GM23248 (cell line): ENCODE measurements around the gene CNIH3. TPM values are rescaled to one million over a fixed set of nuclear protein-coding genes. Genes with fewer than 3 reads are reported as not detected.

ENCODE experiments used
- DNase-seq: peaks from one replicate; pipeline ENCODE4 v3.0.0-alpha.2; 2015
- H2AFZ ChIP-seq: fragments of 200-600 bp; sonication (generic); 2 replicates; pipeline ENCODE4 v1.6.1; 2016; ENCODE audit warnings: antibody characterized with exemption
- H3F3A ChIP-seq: fragments of 200-600 bp; sonication (generic); 2 replicates; pipeline ENCODE4 v1.6.1; 2016; ENCODE audit warnings: mild to moderate bottlenecking, antibody characterized with exemption, mixed run types; ENCODE audit not compliant: insufficient read depth
- H3K27ac ChIP-seq: fragments of 200-600 bp; sonication (generic); 2 replicates; pipeline ENCODE4 v1.5.1; 2016; ENCODE audit warnings: mild to moderate bottlenecking
- H3K27me3 ChIP-seq: fragments of 200-600 bp; sonication (generic); replicated peaks from 2 replicates; pipeline ENCODE4 v1.6.1; 2016; ENCODE audit warnings: mild to moderate bottlenecking; ENCODE audit not compliant: insufficient read depth
- H3K36me3 ChIP-seq: fragments of 200-600 bp; sonication (generic); 2 replicates; pipeline ENCODE4 v1.6.1; 2016; ENCODE audit warnings: low read depth, mild to moderate bottlenecking
- H3K4me1 ChIP-seq: fragments of 200-600 bp; sonication (generic); 2 replicates; pipeline ENCODE4 v1.6.1; 2016; ENCODE audit warnings: mild to moderate bottlenecking; ENCODE audit not compliant: insufficient read depth
- H3K4me2 ChIP-seq: fragments of 200-600 bp; sonication (generic); one replicate; pipeline ENCODE4 v1.6.1; 2016; ENCODE audit warnings: mild to moderate bottlenecking; ENCODE audit not compliant: unreplicated experiment
- H3K4me3 ChIP-seq: fragments of 200-600 bp; sonication (generic); 2 replicates; pipeline ENCODE4 v1.5.1; 2016; ENCODE audit warnings: mild to moderate bottlenecking
- H3K79me2 ChIP-seq: fragments of 200-600 bp; sonication (generic); 2 replicates; pipeline ENCODE4 v1.6.1; 2016; ENCODE audit warnings: mild to moderate bottlenecking; ENCODE audit not compliant: insufficient read depth
- H3K9ac ChIP-seq: fragments of 200-600 bp; sonication (generic); 2 replicates; pipeline ENCODE4 v1.6.1; 2016; ENCODE audit warnings: mild to moderate bottlenecking
- H3K9me2 ChIP-seq: fragments of 200-600 bp; sonication (generic); 2 replicates; pipeline ENCODE4 v1.6.1; 2016; ENCODE audit warnings: mixed run types, mild to moderate bottlenecking, moderate library complexity; ENCODE audit not compliant: insufficient read depth
- H3K9me3 ChIP-seq: fragments of 200-600 bp; sonication (generic); one replicate; pipeline ENCODE4 v1.6.1; 2017; ENCODE audit warnings: low read depth
- H4K20me1 ChIP-seq: fragments of 200-600 bp; sonication (generic); 2 replicates; pipeline ENCODE4 v1.6.0; 2016; ENCODE audit not compliant: insufficient read depth
- EZH2 ChIP-seq: fragments of 200-600 bp; sonication (generic); IDR thresholded peaks from 2 replicates; pipeline ENCODE4 v1.6.1; 2018; ENCODE audit warnings: antibody characterized with exemption, mild to moderate bottlenecking; ENCODE audit not compliant: insufficient read depth, poor library complexity, severe bottlenecking
- EZH2phosphoT487 ChIP-seq: fragments of 200-600 bp; sonication (generic); IDR thresholded peaks from 2 replicates; pipeline ENCODE4 v1.6.1; 2018; ENCODE audit warnings: antibody characterized with exemption, moderate library complexity, mild to moderate bottlenecking, low read depth; ENCODE audit not compliant: insufficient read depth
- WGBS, 2 experiments: methylation state at CpG; one replicate each; pipeline ENCODE4 v1.1.6; 2015 to 2017; ENCODE audit warnings: low lambda C conversion rate in 2 of 2, low coverage in 1 of 2; ENCODE audit errors: missing lambda C conversion rate in 2 of 2; 5-methylcytosine and 5-hydroxymethylcytosine counted together
- in situ Hi-C: fragments of 300-500 bp; cut with MboI; formaldehyde crosslinking; loops from 2 replicates; pipeline ENCODE4 v1.15.0; 2020
- polyA plus RNA-seq: library from polyadenylated mRNA; unstranded; fragments of >200 nt; fragmentation: Nextera tagmentation; extraction: Ambion mirVana; gene quantifications from 2 replicates; pipeline ENCODE4 v1.2.1, GENCODE V29; 2016
- total RNA-seq: library from RNA; depleted of rRNA; stranded (reverse); fragments of >200 nt; shearing (Covaris generic); gene quantifications from 2 replicates; pipeline ENCODE4 v1.2.3, GENCODE V29; 2014

Gene CNIH3
- total and polyA plus RNA-seq, 2 experiments from 2014 or later: 4.7 to 6.4 TPM

DNA sequence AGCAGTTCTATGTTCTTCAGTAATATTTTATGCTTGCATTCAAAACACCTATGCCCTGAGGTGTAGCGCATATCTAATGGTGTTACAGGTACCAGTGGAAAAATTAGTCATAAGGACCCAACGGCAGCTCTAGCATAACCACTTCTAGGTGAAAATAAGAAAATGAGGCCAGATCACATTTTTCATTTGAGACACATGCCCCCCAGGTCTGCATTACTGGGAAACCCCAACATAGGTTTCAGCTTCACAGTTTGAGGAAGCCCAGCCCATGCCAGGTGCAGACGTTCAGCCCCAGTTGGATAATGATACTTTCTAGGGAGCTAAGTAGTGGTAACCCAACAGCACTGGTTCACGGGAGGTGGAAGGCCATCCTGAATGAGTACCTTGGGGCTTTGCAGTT is 129.8 kb downstream of the CNIH3 start:
- Histone ChIP-seq H3K9me3 (no peaks in the 10 kb centered on the region), H2AFZ (no peak overlapping the region), H3K9me2 (no peaks in the 10 kb centered on the region), H4K20me1 (no peaks in the 10 kb centered on the region), H3K27ac (no peak overlapping the region), H3K27me3 (no peaks in the 10 kb centered on the region), H3K79me2 (no peaks in the 10 kb centered on the region), H3K36me3 (no peaks in the 10 kb centered on the region), H3K4me3 (no peak overlapping the region), H3F3A (0 out of 2 replicates have a peak, but pooled peaks cover 8% of the 10 kb centered on the region), H3K9ac (no peak overlapping the region), H3K4me1 (peaks cover 11% of the 10 kb centered on the region), H3K4me2 (no peak overlapping the region)
- in situ Hi-C loops: no loop called here
- DNase-seq: no peak
- TF ChIP-seq EZH2phosphoT487: no peak
- TF ChIP-seq EZH2: no peak
- WGBS, 2 experiments: 87 to 92% methylated on average over 4 of the region's 4 CpGs

DNA sequence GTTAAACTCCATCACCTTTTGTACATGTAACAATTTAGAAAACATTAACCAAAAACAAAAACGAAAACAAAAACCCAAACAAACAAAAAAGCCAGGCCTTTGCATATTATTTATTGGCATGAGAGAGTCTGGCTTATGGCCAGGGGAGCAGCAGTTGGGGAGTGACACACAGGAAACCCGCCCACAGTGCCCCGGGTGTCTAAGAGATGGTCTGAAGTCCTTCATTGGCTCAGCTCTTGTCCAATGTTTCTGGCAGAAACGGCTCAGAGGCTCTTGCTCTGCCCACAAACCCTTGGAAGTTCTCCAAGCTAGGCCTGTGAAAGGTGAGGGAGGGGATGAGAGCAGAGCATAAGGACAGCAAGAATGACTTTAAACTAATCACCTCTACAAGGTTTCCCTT is 131.5 kb downstream of the CNIH3 start:
- in situ Hi-C loops: no loop called here
- 20 to 21% methylated on average over 4 of the region's 4 CpGs for WGBS, 2 experiments
- H3K27me3 ChIP-seq: no peaks in the 10 kb centered on the region
- DNase-seq: peak; percentile 85
- H3K79me2 ChIP-seq: no peaks in the 10 kb centered on the region
- H3K4me3 ChIP-seq: no peak overlapping the region
- peak overlapping the region; percentile 53 for H2AFZ ChIP-seq
- TF ChIP-seq EZH2 (no peak), EZH2phosphoT487 (no peak)
- no peaks in the 10 kb centered on the region for H3K9me3 ChIP-seq
- H3F3A ChIP-seq: 0 out of 2 replicates have a peak, but pooled peaks cover 8% of the 10 kb centered on the region
- peaks cover 11% of the 10 kb centered on the region for H3K4me1 ChIP-seq
- H3K9me2 ChIP-seq: no peaks in the 10 kb centered on the region
- H3K4me2 ChIP-seq: peak overlapping the region; percentile 29
- H3K27ac ChIP-seq: peak overlapping the region; percentile 14
- no peak overlapping the region for H3K9ac ChIP-seq
- no peaks in the 10 kb centered on the region for H3K36me3 ChIP-seq
- H4K20me1 ChIP-seq: no peaks in the 10 kb centered on the region

- Histone ChIP-seq H3K4me1 (peaks cover 11% of the 10 kb centered on the region), H2AFZ (no peak overlapping the region), H3K79me2 (no peaks in the 10 kb centered on the region), H3F3A (0 out of 2 replicates have a peak, but pooled peaks cover 8% of the 10 kb centered on the region), H3K9me3 (no peaks in the 10 kb centered on the region), H3K9ac (no peak overlapping the region), H3K36me3 (no peaks in the 10 kb centered on the region), H3K27ac (no peak overlapping the region), H4K20me1 (no peaks in the 10 kb centered on the region), H3K27me3 (no peaks in the 10 kb centered on the region), H3K4me3 (no peak overlapping the region), H3K4me2 (no peak overlapping the region), H3K9me2 (no peaks in the 10 kb centered on the region)
- DNase-seq: no peak
- no peak for TF ChIP-seq EZH2
- no peak for TF ChIP-seq EZH2phosphoT487
- 93 to 96% methylated on average over 4 of the region's 4 CpGs for WGBS, 2 experiments
- in situ Hi-C loops: no loop called here
Measured at GRCh38 chr1:224749916-224750315, 133.8 kb downstream of the CNIH3 start.

GRCh38 chr1:224751624-224752311 is 135.7 kb downstream of the CNIH3 start:
- no peak for TF ChIP-seq EZH2phosphoT487
- TF ChIP-seq EZH2: no peak
- Histone ChIP-seq H3K4me1 (peaks cover 10% of the 10 kb centered on the region), H3K27ac (no peak overlapping the region), H2AFZ (0 out of 2 replicates have a peak overlapping the region, but pooled peaks have one; percentile 22), H3K4me2 (no peak overlapping the region), H3K36me3 (no peaks in the 10 kb centered on the region), H3K27me3 (no peaks in the 10 kb centered on the region), H3F3A (0 out of 2 replicates have a peak, but pooled peaks cover 8% of the 10 kb centered on the region), H4K20me1 (no peaks in the 10 kb centered on the region), H3K4me3 (no peak overlapping the region), H3K9ac (no peak overlapping the region), H3K9me3 (no peaks in the 10 kb centered on the region), H3K79me2 (no peaks in the 10 kb centered on the region), H3K9me2 (no peaks in the 10 kb centered on the region)
- WGBS, 2 experiments: 73 to 74% methylated on average over 6 of the region's 6 CpGs
- in situ Hi-C loops: no loop called here
- DNase-seq: no peak

DNA sequence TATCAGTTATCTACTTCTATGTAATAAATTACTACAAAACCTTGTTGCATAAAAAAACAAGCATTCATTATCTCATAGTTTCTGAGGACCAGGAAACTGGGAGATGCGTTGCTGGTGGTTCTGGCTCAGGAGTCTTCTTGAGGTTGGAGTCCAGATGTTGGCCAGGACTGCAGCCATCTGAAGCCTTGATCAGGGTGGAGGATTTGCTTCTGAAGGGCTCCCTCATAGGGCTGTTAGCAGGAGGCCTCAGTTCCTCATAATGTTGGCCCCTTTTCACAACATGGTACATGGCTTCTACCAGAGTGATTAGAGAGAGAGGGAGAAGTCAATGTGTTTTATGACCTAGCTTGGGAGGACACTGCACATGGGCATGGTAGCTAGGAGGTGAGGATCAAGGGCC is 137.4 kb downstream of the CNIH3 start:
- no peaks in the 10 kb centered on the region for H3K4me1 ChIP-seq
- no peaks in the 10 kb centered on the region for H3K9me3 ChIP-seq
- no peak overlapping the region for H2AFZ ChIP-seq
- H3K36me3 ChIP-seq: no peaks in the 10 kb centered on the region
- H3K9me2 ChIP-seq: no peaks in the 10 kb centered on the region
- H3K27me3 ChIP-seq: no peaks in the 10 kb centered on the region
- WGBS, 2 experiments: 31 to 35% methylated on average over 1 of the region's 1 CpG
- no peak overlapping the region for H3K4me3 ChIP-seq
- H4K20me1 ChIP-seq: no peaks in the 10 kb centered on the region
- no peaks in the 10 kb centered on the region for H3F3A ChIP-seq
- TF ChIP-seq EZH2phosphoT487: no peak
- no peak for TF ChIP-seq EZH2
- H3K4me2 ChIP-seq: no peak overlapping the region
- H3K79me2 ChIP-seq: no peaks in the 10 kb centered on the region
- in situ Hi-C loops: no loop called here
- DNase-seq: no peak
- H3K27ac ChIP-seq: no peak overlapping the region
- no peak overlapping the region for H3K9ac ChIP-seq
